ENCODE results near the gene OR2M3.

Gene OR2M3

DNA sequence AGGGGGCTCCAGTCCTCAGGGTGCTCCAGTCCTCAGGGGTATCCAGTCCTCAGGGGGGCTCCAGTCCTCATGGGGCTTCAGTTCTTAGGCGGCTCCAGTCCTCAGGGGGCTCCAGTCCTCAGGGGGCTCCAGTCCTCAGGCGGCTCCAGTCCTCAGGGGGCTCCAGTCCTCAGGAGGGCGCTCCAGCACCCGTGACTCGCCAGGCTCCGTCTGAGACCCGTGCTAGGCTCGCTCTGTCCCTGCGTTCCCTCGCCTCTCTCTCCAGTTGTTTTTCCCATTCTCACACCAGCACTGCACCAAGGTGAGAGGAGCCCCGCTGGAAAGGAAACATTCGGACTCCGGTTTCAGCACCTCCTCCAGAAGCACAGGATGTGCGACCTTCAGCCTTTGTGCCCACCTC lies 31.9 kb upstream of the OR2M3 start:
- no peak for DNase-seq (ENCODE audit: extremely low read depth, insufficient read length)
- no peak overlapping the region for H3K4me3 ChIP-seq (replicated peaks; ENCODE audit: low read depth, low read length)
- H3K27me3 ChIP-seq (replicated peaks; ENCODE audit: control insufficient read depth, insufficient read depth, low read length) = no peaks in the 10 kb centered on the region
- TF ChIP-seq, protein P1, sequence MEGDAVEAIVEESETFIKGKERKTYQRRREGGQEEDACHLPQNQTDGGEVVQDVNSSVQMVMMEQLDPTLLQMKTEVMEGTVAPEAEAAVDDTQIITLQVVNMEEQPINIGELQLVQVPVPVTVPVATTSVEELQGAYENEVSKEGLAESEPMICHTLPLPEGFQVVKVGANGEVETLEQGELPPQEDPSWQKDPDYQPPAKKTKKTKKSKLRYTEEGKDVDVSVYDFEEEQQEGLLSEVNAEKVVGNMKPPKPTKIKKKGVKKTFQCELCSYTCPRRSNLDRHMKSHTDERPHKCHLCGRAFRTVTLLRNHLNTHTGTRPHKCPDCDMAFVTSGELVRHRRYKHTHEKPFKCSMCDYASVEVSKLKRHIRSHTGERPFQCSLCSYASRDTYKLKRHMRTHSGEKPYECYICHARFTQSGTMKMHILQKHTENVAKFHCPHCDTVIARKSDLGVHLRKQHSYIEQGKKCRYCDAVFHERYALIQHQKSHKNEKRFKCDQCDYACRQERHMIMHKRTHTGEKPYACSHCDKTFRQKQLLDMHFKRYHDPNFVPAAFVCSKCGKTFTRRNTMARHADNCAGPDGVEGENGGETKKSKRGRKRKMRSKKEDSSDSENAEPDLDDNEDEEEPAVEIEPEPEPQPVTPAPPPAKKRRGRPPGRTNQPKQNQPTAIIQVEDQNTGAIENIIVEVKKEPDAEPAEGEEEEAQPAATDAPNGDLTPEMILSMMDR (IDR thresholded peaks at IDR 0.05; ENCODE audit: insufficient read depth, low read length, poor library complexity, severe bottlenecking) = no peak
- no peaks in the 10 kb centered on the region for H3K36me3 ChIP-seq (ENCODE audit: control insufficient read depth, insufficient read depth, low read length)

DNA sequence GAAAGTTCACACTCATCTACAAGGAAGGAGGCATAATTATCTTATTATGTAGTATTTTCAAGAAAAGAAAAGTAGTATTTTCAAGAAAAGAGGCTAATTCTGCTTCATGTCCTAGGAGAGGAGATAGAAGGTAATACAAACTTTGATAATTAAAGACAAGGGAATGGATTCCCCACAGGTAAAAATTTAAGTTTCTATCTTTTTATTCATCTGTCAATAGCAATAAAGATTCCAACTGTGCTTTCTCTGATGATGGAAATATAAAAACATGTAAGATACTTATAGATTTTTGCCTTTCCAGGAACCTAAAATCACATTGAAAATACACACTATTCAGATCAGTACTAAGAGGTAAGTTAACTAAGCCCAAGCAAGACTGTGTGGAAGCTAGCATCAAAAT lies 22.5 kb upstream of the OR2M3 start, which contains the start of gene OR2M2:
OR2M2 (plus strand) TSS at position 301 of the 400 bp plus-strand sequence. CDS start 5,165 bp downstream, outside the sequence.
- no peak within 1 kb of the TSS for H3K4me3 ChIP-seq (replicated peaks; ENCODE audit: low read depth, low read length)
- TF ChIP-seq, protein P1 (IDR thresholded peaks at IDR 0.05; ENCODE audit: insufficient read depth, low read length, poor library complexity, severe bottlenecking) = no peak
- no peaks in the 10 kb centered on the region for H3K27me3 ChIP-seq (replicated peaks; ENCODE audit: control insufficient read depth, insufficient read depth, low read length)
- no peak for DNase-seq (ENCODE audit: extremely low read depth, insufficient read length)
- H3K36me3 ChIP-seq (ENCODE audit: control insufficient read depth, insufficient read depth, low read length) = no peaks in the 10 kb centered on the region

DNA sequence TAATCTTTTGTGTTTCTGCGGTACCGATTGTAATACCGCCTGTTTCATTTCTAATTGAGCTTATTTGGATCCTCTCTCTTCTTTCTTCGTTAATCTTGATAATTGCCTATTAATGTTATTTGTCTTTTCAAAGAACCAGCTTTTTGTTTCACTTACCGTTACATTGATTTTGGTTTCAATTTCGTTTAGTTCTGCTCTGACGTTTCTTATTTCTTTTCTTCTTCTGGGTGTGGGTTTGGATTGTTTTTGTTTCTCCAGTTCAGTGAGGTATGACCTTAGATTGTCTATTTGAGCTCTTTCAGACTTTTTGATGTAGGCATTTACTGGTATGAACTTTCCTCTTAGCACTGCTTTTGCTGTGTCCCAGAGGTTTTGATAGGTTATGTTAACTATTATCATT lies 13.1 kb upstream of the OR2M3 start:
- no peaks in the 10 kb centered on the region for H3K27me3 ChIP-seq (replicated peaks; ENCODE audit: control insufficient read depth, insufficient read depth, low read length)
- H3K4me3 ChIP-seq (replicated peaks; ENCODE audit: low read depth, low read length) = no peak overlapping the region
- no peak for DNase-seq (ENCODE audit: extremely low read depth, insufficient read length)
- no peaks in the 10 kb centered on the region for H3K36me3 ChIP-seq (ENCODE audit: control insufficient read depth, insufficient read depth, low read length)
- TF ChIP-seq, protein P1 (IDR thresholded peaks at IDR 0.05; ENCODE audit: insufficient read depth, low read length, poor library complexity, severe bottlenecking) = no peak

DNA sequence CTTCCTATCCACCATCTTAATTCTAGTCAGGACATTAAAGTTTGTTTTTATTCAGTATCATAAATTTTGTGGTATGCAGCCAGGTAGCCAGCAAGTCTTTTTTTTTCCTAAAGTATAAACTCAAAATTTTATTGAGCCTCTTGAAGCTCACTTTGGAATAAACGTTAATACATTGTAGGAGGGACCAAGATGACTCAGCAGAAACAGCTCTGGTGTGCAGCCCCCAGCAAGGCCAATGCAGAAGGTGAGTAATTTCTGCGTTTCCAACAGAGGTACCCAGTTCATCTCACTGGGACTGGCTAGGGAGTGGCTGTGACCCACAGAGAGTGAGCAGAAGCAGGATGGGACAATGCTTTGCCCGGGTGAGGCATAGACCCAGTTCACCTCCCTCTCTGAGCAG lies 9.7 kb upstream of the OR2M3 start:
- TF ChIP-seq, protein P1 (IDR thresholded peaks at IDR 0.05; ENCODE audit: insufficient read depth, low read length, poor library complexity, severe bottlenecking) = no peak

DNA sequence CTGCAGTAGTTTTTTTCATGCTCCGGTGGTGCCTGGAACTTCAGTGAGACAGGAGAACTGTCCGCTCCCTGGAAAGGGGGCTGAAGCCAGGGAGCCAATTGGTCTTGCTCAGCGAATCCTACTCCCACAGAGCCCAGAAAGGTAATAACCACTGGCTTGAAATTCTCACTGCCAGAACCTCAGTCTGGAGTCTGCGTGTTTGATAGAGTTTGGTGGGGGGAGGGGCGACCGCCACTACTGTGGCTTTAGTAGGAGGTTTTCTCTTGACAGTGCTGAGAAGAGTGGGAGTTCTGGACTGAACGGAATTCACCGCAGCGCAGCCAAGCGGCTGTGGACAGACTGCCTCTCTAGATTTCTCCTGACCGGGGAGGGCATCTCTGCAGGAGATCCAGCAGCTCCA lies 8.0 kb upstream of the OR2M3 start:
- DNase-seq (ENCODE audit: extremely low read depth, insufficient read length) = no peak
- no peaks in the 10 kb centered on the region for H3K27me3 ChIP-seq (replicated peaks; ENCODE audit: control insufficient read depth, insufficient read depth, low read length)
- H3K36me3 ChIP-seq (ENCODE audit: control insufficient read depth, insufficient read depth, low read length) = no peaks in the 10 kb centered on the region
- TF ChIP-seq, protein P1 (IDR thresholded peaks at IDR 0.05; ENCODE audit: insufficient read depth, low read length, poor library complexity, severe bottlenecking) = no peak
- no peak overlapping the region for H3K4me3 ChIP-seq (replicated peaks; ENCODE audit: low read depth, low read length)

More for the DNA sequence above, 9.7 kb upstream of the OR2M3 start:
- Histone ChIP-seq H3K27me3 (replicated peaks; ENCODE audit: control insufficient read depth, insufficient read depth, low read length) (no peaks in the 10 kb centered on the region), H3K36me3 (ENCODE audit: control insufficient read depth, insufficient read depth, low read length) (no peaks in the 10 kb centered on the region), H3K4me3 (replicated peaks; ENCODE audit: low read depth, low read length) (no peak overlapping the region)
- no peak for DNase-seq (ENCODE audit: extremely low read depth, insufficient read length)

DNA sequence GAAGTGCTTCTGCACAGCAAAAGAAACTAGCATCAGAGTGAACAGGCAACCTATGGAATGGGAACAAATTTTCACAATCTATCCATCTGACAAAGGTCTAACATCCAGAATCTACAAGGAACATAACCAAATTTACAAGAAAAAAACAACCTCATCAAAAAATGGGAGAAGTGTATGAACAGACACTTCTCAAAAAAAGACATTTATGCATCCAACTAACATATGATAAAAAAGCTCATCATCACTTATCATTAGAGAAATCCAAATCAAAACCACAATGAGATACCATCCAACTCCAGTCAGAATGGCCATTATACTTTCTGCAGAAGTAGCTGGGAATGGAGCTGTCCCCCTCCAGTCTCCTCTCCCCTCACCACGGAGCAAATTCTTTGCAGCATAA lies 2.9 kb upstream of the OR2M3 start:
- no peaks in the 10 kb centered on the region for H3K36me3 ChIP-seq (ENCODE audit: control insufficient read depth, insufficient read depth, low read length)
- H3K27me3 ChIP-seq (replicated peaks; ENCODE audit: control insufficient read depth, insufficient read depth, low read length) = no peaks in the 10 kb centered on the region
- H3K4me3 ChIP-seq (replicated peaks; ENCODE audit: low read depth, low read length) = no peak overlapping the region
- DNase-seq (ENCODE audit: extremely low read depth, insufficient read length) = no peak
- TF ChIP-seq, protein P1 (IDR thresholded peaks at IDR 0.05; ENCODE audit: insufficient read depth, low read length, poor library complexity, severe bottlenecking) = no peak

Measured in GM06990 (cell line).